HepG2 (cell line): ENCODE results near the gene SEPHS1. TPM values are rescaled to one million over a fixed set of nuclear protein-coding genes. Genes with fewer than 3 reads are reported as not detected.
A peak's percentile ranks its signal among the peaks of the same experiment; 100 is the strongest.

ENCODE experiments used
- ATF7-NPFF ChIP-seq: sonication (generic); formaldehyde crosslinking; IDR thresholded peaks from 2 replicates; pipeline ENCODE4 v1.8.1; 2023; ENCODE audit warnings: mild to moderate bottlenecking, low read depth, missing genetic modification reagents, moderate library complexity
- CCAR2 ChIP-seq: fragments of 200-400 bp; formaldehyde crosslinking; optimal IDR thresholded peaks from 2 replicates; pipeline ENCODE3; 2018; ENCODE audit warnings: low read depth, mild to moderate bottlenecking, low read length, moderate library complexity
- CENPT ChIP-seq: sonication (generic); formaldehyde crosslinking; IDR thresholded peaks from 2 replicates; pipeline ENCODE4 v1.8.0; 2022; ENCODE audit warnings: low read depth, mild to moderate bottlenecking, moderate library complexity, missing genetic modification reagents
- JDP2 ChIP-seq: sonication (generic); formaldehyde crosslinking; IDR thresholded peaks from 2 replicates; pipeline ENCODE4 v1.8.1; 2022; ENCODE audit warnings: missing genetic modification reagents, borderline replicate concordance
- PAWR ChIP-seq: sonication (generic); formaldehyde crosslinking; IDR thresholded peaks from 2 replicates; pipeline ENCODE4 v1.4.0; 2020; ENCODE audit warnings: missing genetic modification reagents, mild to moderate bottlenecking, borderline replicate concordance
- PRMT3 ChIP-seq: sonication (generic); formaldehyde crosslinking; IDR thresholded peaks from 2 replicates; pipeline ENCODE4 v1.8.1; 2022; ENCODE audit warnings: low read depth, mild to moderate bottlenecking, moderate library complexity, missing genetic modification reagents, borderline replicate concordance
- ZBTB38 ChIP-seq: sonication (generic); formaldehyde crosslinking; IDR thresholded peaks from 2 replicates; pipeline ENCODE4 v1.5.1; 2020; ENCODE audit warnings: mild to moderate bottlenecking, missing genetic modification reagents
- ZNF138 ChIP-seq: sonication (generic); formaldehyde crosslinking; IDR thresholded peaks from 2 replicates; pipeline ENCODE4 v1.5.0; 2020; ENCODE audit warnings: mild to moderate bottlenecking, low read depth, missing genetic modification reagents
- ZNF619 ChIP-seq: sonication (generic); formaldehyde crosslinking; IDR thresholded peaks from 2 replicates; pipeline ENCODE4 v1.4.0; 2020; ENCODE audit warnings: mild to moderate bottlenecking, missing genetic modification reagents
- polyA plus RNA-seq, 8 experiments: library from polyadenylated mRNA; depleted of rRNA in 3 of 8; stranded (reverse) in 7 of 8; unstranded in 1 of 8; fragments of >200 nt; fragmentation: Illumina TruSeq in 4 of 8; extraction: Trizol in 4 of 8; gene quantifications; 2 replicates each; pipeline versions ENCODE4 v1.2.1 to v1.2.3, GENCODE V29; 2011 to 2016; ENCODE audit warnings: low read depth in 4 of 8, missing spikeins in 1 of 8, mixed read lengths in 1 of 8; ENCODE audit not compliant: insufficient read depth in 1 of 8
- total RNA-seq, 5 experiments: library from RNA; depleted of rRNA; stranded (reverse); fragments of >200 nt; fragmentation: Illumina TruSeq; extraction: Trizol; gene quantifications; 2 replicates each; pipeline ENCODE4 v1.2.3, GENCODE V29; 2016; ENCODE audit warnings: low read depth in 1 of 5
- TF ChIP-seq, protein P1 (sequence below): sonication (generic); formaldehyde crosslinking; IDR thresholded peaks from 2 replicates; pipeline ENCODE4 v1.8.0; 2022; ENCODE audit warnings: mild to moderate bottlenecking, missing genetic modification reagents
- TF ChIP-seq, protein P2 (sequence below): sonication (generic); formaldehyde crosslinking; IDR thresholded peaks from 2 replicates; pipeline ENCODE4 v1.8.1; 2023; ENCODE audit warnings: mild to moderate bottlenecking, missing genetic modification reagents, borderline replicate concordance
- TF ChIP-seq, protein P3 (sequence below): sonication (generic); formaldehyde crosslinking; IDR thresholded peaks from 2 replicates; pipeline ENCODE4 v1.5.1; 2020; ENCODE audit warnings: mild to moderate bottlenecking, missing genetic modification reagents
- TF ChIP-seq, protein P4 (sequence below): sonication (generic); formaldehyde crosslinking; IDR thresholded peaks from 2 replicates; pipeline ENCODE4 v1.4.0; 2020; ENCODE audit warnings: low read depth, mild to moderate bottlenecking, missing genetic modification reagents
- TF ChIP-seq, protein P5 (sequence below): sonication (generic); IDR thresholded peaks from 2 replicates; pipeline ENCODE4 v1.6.1; 2016; ENCODE audit warnings: low read depth, borderline replicate concordance
- TF ChIP-seq, protein P6 (sequence below): sonication (generic); formaldehyde crosslinking; IDR thresholded peaks from 2 replicates; pipeline ENCODE4 v1.5.0; 2020; ENCODE audit warnings: mild to moderate bottlenecking, missing genetic modification reagents

Gene SEPHS1
- total and polyA plus RNA-seq, 2 of the 13 experiments (the other 11 are each of a cell fraction or from before 2014, with no cell fraction given) = 57.8 to 61.5 TPM

DNA sequence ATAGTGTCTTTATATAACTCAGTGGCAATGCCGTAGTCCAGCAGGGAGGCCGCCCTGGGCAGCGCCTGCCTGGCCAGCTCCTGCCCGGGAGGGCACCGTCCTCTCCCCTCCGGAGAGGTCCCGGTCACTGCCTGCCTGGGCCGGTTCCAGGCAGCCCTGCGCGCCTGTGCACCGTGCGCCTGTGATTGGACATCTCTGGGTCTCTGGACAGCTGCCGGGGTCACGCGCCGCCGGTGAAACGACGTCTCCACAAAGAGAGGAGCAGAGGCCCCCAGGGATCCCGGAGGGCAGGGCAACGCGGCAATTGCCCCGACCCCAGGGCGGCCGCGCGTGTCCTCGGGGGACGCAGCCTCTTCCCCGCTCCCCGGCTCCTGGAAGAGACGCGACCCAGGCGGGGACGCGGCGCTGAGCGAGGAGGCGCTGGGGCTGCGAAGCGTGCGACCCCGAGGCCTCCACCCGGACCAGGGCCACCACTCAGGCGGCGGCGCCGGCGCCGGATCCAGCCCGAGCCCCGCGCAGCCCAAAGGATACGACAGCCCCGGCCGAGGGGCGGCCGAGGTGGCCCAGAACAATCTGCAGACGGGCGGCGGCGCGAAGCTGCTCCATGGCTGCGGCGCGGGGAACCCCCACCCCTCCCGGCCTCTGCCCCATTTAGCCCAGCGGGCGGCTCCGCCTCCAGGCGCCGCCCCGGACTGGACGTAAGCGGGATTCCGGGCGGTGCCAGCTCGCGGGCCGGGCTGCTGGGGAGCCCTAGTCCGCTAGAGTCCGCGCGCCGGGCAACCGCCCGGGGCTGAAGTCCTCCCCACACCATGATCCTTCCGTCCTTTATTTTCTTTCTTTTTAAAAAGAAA, 48.4 kb downstream of the SEPHS1 start, which contains the start of gene PHYH (continued):
- TF ChIP-seq, protein P1, sequence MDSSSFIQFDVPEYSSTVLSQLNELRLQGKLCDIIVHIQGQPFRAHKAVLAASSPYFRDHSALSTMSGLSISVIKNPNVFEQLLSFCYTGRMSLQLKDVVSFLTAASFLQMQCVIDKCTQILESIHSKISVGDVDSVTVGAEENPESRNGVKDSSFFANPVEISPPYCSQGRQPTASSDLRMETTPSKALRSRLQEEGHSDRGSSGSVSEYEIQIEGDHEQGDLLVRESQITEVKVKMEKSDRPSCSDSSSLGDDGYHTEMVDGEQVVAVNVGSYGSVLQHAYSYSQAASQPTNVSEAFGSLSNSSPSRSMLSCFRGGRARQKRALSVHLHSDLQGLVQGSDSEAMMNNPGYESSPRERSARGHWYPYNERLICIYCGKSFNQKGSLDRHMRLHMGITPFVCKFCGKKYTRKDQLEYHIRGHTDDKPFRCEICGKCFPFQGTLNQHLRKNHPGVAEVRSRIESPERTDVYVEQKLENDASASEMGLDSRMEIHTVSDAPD = peak; percentile 40; the same call in 1 of the 2 replicates
- TF ChIP-seq JDP2 (CRISPR knock-in tag) (no peak), CENPT (CRISPR knock-in tag) (no peak), PAWR (no peak), ZNF138 (0 out of 2 replicates have a peak, but pooled peaks have one; percentile 46), ATF7-NPFF (CRISPR knock-in tag) (peak; percentile 53; the same call in 1 of the 2 replicates), CCAR2 (no peak), ZBTB38 (no peak; the same call in none of the 2 replicates), PRMT3 (CRISPR knock-in tag) (0 out of 2 replicates have a peak, but pooled peaks have one; percentile 42), ZNF619 (no peak)
- TF ChIP-seq, protein P2, sequence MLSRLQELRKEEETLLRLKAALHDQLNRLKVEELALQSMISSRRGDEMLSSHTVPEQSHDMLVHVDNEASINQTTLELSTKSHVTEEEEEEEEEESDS (CRISPR knock-in tag) = no peak
- TF ChIP-seq, protein P3, sequence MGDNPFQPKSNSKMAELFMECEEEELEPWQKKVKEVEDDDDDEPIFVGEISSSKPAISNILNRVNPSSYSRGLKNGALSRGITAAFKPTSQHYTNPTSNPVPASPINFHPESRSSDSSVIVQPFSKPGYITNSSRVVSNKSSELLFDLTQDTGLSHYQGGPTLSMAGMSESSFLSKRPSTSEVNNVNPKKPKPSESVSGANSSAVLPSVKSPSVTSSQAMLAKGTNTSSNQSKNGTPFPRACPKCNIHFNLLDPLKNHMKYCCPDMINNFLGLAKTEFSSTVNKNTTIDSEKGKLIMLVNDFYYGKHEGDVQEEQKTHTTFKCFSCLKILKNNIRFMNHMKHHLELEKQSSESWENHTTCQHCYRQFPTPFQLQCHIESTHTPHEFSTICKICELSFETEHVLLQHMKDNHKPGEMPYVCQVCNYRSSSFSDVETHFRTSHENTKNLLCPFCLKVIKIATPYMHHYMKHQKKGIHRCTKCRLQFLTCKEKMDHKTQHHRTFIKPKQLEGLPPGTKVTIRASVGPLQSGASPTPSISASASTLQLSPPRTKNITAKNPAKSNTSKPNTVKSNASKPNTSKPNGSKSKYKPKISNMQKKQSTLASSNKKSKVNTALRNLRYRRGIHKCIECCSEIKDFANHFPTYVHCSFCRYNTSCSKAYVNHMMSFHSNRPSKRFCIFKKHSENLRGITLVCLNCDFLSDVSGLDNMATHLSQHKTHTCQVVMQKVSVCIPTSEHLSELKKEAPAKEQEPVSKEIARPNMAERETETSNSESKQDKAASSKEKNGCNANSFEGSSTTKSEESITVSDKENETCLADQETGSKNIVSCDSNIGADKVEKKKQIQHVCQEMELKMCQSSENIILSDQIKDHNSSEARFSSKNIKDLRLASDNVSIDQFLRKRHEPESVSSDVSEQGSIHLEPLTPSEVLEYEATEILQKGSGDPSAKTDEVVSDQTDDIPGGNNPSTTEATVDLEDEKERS (CRISPR knock-in tag) = no peak
- TF ChIP-seq, protein P4, sequence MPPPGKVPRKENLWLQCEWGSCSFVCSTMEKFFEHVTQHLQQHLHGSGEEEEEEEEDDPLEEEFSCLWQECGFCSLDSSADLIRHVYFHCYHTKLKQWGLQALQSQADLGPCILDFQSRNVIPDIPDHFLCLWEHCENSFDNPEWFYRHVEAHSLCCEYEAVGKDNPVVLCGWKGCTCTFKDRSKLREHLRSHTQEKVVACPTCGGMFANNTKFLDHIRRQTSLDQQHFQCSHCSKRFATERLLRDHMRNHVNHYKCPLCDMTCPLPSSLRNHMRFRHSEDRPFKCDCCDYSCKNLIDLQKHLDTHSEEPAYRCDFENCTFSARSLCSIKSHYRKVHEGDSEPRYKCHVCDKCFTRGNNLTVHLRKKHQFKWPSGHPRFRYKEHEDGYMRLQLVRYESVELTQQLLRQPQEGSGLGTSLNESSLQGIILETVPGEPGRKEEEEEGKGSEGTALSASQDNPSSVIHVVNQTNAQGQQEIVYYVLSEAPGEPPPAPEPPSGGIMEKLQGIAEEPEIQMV (CRISPR knock-in tag) = 0 out of 2 replicates have a peak, but pooled peaks have one; percentile 13
- TF ChIP-seq, protein P5, sequence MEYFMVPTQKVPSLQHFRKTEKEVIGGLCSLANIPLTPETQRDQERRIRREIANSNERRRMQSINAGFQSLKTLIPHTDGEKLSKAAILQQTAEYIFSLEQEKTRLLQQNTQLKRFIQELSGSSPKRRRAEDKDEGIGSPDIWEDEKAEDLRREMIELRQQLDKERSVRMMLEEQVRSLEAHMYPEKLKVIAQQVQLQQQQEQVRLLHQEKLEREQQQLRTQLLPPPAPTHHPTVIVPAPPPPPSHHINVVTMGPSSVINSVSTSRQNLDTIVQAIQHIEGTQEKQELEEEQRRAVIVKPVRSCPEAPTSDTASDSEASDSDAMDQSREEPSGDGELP = peak; percentile 73; the same call in 1 of the 2 replicates
- TF ChIP-seq, protein P6, sequence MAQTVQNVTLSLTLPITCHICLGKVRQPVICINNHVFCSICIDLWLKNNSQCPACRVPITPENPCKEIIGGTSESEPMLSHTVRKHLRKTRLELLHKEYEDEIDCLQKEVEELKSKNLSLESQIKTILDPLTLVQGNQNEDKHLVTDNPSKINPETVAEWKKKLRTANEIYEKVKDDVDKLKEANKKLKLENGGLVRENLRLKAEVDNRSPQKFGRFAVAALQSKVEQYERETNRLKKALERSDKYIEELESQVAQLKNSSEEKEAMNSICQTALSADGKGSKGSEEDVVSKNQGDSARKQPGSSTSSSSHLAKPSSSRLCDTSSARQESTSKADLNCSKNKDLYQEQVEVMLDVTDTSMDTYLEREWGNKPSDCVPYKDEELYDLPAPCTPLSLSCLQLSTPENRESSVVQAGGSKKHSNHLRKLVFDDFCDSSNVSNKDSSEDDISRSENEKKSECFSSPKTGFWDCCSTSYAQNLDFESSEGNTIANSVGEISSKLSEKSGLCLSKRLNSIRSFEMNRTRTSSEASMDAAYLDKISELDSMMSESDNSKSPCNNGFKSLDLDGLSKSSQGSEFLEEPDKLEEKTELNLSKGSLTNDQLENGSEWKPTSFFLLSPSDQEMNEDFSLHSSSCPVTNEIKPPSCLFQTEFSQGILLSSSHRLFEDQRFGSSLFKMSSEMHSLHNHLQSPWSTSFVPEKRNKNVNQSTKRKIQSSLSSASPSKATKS (CRISPR knock-in tag) = no peak
